Prostate gland (tissue), 2 donors: ENCODE measurements around the gene SYCE3.

Source experiments
- CTCF ChIP-seq, 4 experiments: fragments of 200-600 bp in 2 of 4; fragments of 450-650 bp in 2 of 4; sonication (generic) in 2 of 4; IDR thresholded peaks; 1 replicate in 3 of 4; 2 replicates in 1 of 4; pipeline ENCODE4 v1.5.1; 2016 to 2019; ENCODE audit warnings: antibody characterized with exemption in 4 of 4, mild to moderate bottlenecking in 2 of 4, moderate library complexity in 2 of 4
- POLR2A ChIP-seq: fragments of 450-650 bp; IDR thresholded peaks from one replicate; pipeline ENCODE4 v1.6.1; 2016; ENCODE audit warnings: antibody characterized with exemption, mild to moderate bottlenecking

- no peak for TF ChIP-seq CTCF (IDR thresholded peaks at IDR 0.05)
- TF ChIP-seq POLR2A, result no peak
Measured at GRCh38 chr22:50545522-50546325, 17.0 kb downstream of the SYCE3 start, which contains the start of gene KLHDC7B.
